Measurements from ENCODE around the gene NMUR2. TPM values are rescaled to one million over a fixed set of nuclear protein-coding genes. Genes with fewer than 3 reads are reported as not detected.

Gene NMUR2
- total and polyA plus RNA-seq, 2 donors (not counting 3 experiments of a cell fraction or from before 2014, with no cell fraction given): not detected

DNA sequence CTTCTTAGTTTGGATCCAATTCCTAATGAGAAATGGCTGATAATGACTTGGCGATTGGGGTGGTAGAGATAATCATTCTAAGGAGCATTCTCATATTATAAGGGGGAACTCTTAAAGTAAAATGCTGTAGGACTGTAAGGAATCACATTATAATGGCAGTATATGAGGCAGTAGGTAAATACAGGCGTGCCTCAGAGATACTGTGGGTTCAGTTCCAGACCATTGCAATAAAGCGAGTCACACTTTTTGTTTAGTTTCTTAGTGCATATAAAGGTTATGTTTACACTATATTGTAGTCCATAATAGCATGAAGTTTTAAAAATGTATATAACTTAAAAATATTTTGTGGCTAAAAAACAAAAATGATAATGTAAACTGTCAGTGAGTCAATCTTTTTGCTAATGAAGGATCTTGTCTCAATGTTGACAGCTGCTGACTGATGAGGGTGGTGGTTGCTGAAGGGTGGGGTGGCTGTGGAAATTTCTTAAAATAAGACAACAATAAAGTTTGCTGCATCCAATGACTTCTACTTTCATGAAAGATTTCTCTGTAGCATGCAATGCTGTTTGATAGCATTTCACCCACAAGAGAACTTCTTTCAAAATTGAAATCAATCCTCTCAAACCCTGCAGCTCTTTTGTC, 15.8 kb downstream of the NMUR2 start:
- Histone ChIP-seq H3K4me2 (ENCODE audit: insufficient read depth, low read length) (no peak overlapping the region), H3K4me3 (replicated peaks in 1 of 3; ENCODE audit: insufficient read depth in 1 of 3, low read depth in 1 of 3, low read length in 3 of 3) (no peak overlapping the region), H3K9me3 (replicated peaks; ENCODE audit: control insufficient read depth, insufficient read depth, low read length) (no peaks in the 10 kb centered on the region), H3K36me3 (ENCODE audit: control insufficient read depth in 2 of 2, extremely low read depth in 1 of 2, insufficient read depth in 2 of 2, low read length in 2 of 2) (no peaks in the 10 kb centered on the region), H3K9ac (replicated peaks; ENCODE audit: extremely low read depth, insufficient read depth, low read length) (no peak overlapping the region), H3K79me2 (ENCODE audit: control insufficient read depth, insufficient read depth, low read length) (no peaks in the 10 kb centered on the region), H2AFZ (ENCODE audit: low read depth, low read length) (no peak overlapping the region), H3K27me3 (ENCODE audit: control insufficient read depth in 2 of 2, insufficient read depth in 2 of 2, low read length in 2 of 2) (no peaks in the 10 kb centered on the region), H3K9me1 (replicated peaks; ENCODE audit: control insufficient read depth, extremely low read depth, insufficient read depth, low read length) (no peaks in the 10 kb centered on the region), H3K4me1 (ENCODE audit: control insufficient read depth, extremely low read depth, insufficient read depth, low read length) (no peaks in the 10 kb centered on the region), H3K27ac (ENCODE audit: insufficient read depth, low read depth, low read length) (no peak overlapping the region), H4K20me1 (replicated peaks; ENCODE audit: control insufficient read depth, extremely low read depth, insufficient read depth, low read length) (no peaks in the 10 kb centered on the region)
- POLR2A ChIA-PET: no interaction called here
- no peak for FAIRE-seq
- TF ChIP-seq GATA2 (IDR thresholded peaks at IDR 0.05; ENCODE audit: insufficient read depth, insufficient read length, low read depth, low read length): no peak
- no peak for TF ChIP-seq FOS (IDR thresholded peaks at IDR 0.05; ENCODE audit: borderline replicate concordance, insufficient read depth, low read length)
- no peak for TF ChIP-seq POLR2AphosphoS5 (IDR thresholded peaks at IDR 0.05; ENCODE audit: insufficient read depth, low read depth, low read length)
- no peak for TF ChIP-seq POLR2A (IDR thresholded peaks at IDR 0.05; ENCODE audit: low read depth, low read length)
- TF ChIP-seq EZH2 (IDR thresholded peaks at IDR 0.05; ENCODE audit: borderline replicate concordance, low read depth, low read length, severe bottlenecking): no peak
- TF ChIP-seq, protein P1, sequence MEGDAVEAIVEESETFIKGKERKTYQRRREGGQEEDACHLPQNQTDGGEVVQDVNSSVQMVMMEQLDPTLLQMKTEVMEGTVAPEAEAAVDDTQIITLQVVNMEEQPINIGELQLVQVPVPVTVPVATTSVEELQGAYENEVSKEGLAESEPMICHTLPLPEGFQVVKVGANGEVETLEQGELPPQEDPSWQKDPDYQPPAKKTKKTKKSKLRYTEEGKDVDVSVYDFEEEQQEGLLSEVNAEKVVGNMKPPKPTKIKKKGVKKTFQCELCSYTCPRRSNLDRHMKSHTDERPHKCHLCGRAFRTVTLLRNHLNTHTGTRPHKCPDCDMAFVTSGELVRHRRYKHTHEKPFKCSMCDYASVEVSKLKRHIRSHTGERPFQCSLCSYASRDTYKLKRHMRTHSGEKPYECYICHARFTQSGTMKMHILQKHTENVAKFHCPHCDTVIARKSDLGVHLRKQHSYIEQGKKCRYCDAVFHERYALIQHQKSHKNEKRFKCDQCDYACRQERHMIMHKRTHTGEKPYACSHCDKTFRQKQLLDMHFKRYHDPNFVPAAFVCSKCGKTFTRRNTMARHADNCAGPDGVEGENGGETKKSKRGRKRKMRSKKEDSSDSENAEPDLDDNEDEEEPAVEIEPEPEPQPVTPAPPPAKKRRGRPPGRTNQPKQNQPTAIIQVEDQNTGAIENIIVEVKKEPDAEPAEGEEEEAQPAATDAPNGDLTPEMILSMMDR (IDR thresholded peaks at IDR 0.05; ENCODE audit: extremely low read depth in 1 of 2, insufficient read depth in 1 of 2, low read depth in 1 of 2, low read length in 2 of 2): no peak
- TF ChIP-seq, protein P2, sequence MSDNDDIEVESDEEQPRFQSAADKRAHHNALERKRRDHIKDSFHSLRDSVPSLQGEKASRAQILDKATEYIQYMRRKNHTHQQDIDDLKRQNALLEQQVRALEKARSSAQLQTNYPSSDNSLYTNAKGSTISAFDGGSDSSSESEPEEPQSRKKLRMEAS (IDR thresholded peaks at IDR 0.05; ENCODE audit: insufficient read depth, insufficient read length): no peak
- TF ChIP-seq MYC (IDR thresholded peaks at IDR 0.05; ENCODE audit: low read depth, low read length): no peak
- BruUV-seq (replicated peaks): no TSS peak
- DNase-seq (ENCODE audit: low read depth, low spot score): no peak
- CTCF ChIA-PET: no interaction called here
- dilution Hi-C loops (cut with MboI; ENCODE audit: extremely low pct_ligation_motif_present, low sequenced_read_pairs): no loop called here
- intact Hi-C loops (cut with micrococcal nuclease): no loop called here

Data from endothelial cell of umbilical vein (primary cell).